Activated CD4-positive, alpha-beta T cell treated with anti-CD3 and anti-CD28 coated beads, Interleukin-2, amount 10 ng/mL, durations not matched to agents 24 days and 14 days (primary cell): ENCODE data around the gene CRYBA1. TPM values are rescaled to one million over a fixed set of nuclear protein-coding genes. Genes with fewer than 3 reads are reported as not detected.

Experiments
- DNase-seq: peaks from one replicate; pipeline ENCODE4 v3.0.0; 2022
- H3K27ac Mint-ChIP-seq: one replicate; pipeline ENCODE4 v1.8.0; 2022; ENCODE audit warnings: mild to moderate bottlenecking, mixed read lengths
- H3K27me3 Mint-ChIP-seq: one replicate; pipeline ENCODE4 v1.8.0; 2022; ENCODE audit warnings: mixed read lengths
- H3K36me3 Mint-ChIP-seq: one replicate; pipeline ENCODE4 v1.8.0; 2022; ENCODE audit warnings: low read depth, mild to moderate bottlenecking, mixed read lengths
- H3K4me1 Mint-ChIP-seq: one replicate; pipeline ENCODE4 v1.8.0; 2021; ENCODE audit warnings: mixed read lengths
- H3K4me3 Mint-ChIP-seq: one replicate; pipeline ENCODE4 v1.8.0; 2022; ENCODE audit warnings: mild to moderate bottlenecking, moderate library complexity, mixed read lengths
- H3K9me3 Mint-ChIP-seq: one replicate; pipeline ENCODE4 v1.8.0; 2021; ENCODE audit warnings: mixed read lengths
- intact Hi-C: fragments of 100-400 bp; cut with micrococcal nuclease; formaldehyde crosslinking; loops from one replicate; pipeline ENCODE4 v1.15.1; 2023
- total RNA-seq: library from RNA; stranded (reverse); gene quantifications from 2 replicates; pipeline ENCODE4 v1.2.3, GENCODE V29; 2022

Gene CRYBA1
- total RNA-seq, 1 donor from 2014 or later = not detected

GRCh38 chr17:29303386-29303785, 56.7 kb downstream of the CRYBA1 start:
- intact Hi-C loops = no loop called here
- Mint-ChIP-seq H3K4me1 (no peaks in the 10 kb centered on the region), H3K27ac (no peak overlapping the region), H3K36me3 (no peaks in the 10 kb centered on the region), H3K27me3 (peaks cover 2% of the 10 kb centered on the region), H3K4me3 (no peak overlapping the region), H3K9me3 (no peaks in the 10 kb centered on the region)
- no peak for DNase-seq

Other genes with a start within 250 kb of the CRYBA1 start
- gene SEZ6, start 240.8 kb upstream of the CRYBA1 start, total RNA-seq = not detected in 2 replicates
- 1.2 and 1.4 TPM in 2 replicates for gene PIPOX, start 203.7 kb upstream of the CRYBA1 start, total RNA-seq
- 36.6 and 37.9 TPM in 2 replicates for gene MYO18A, start 66.5 kb upstream of the CRYBA1 start, total RNA-seq
- 83.2 and 89.7 TPM in 2 replicates for gene NUFIP2, start 47.3 kb downstream of the CRYBA1 start, total RNA-seq
- gene TAOK1, start 143.5 kb downstream of the CRYBA1 start, total RNA-seq = 42.7 and 43.2 TPM in 2 replicates